ENCODE measurements around the gene GIT1. TPM values are rescaled to one million over a fixed set of nuclear protein-coding genes. Genes with fewer than 3 reads are reported as not detected.

Gene GIT1
- total and polyA plus RNA-seq, 2 donors (not counting 1 experiment from before 2014, with no cell fraction given): 12.4 to 20.1 TPM

DNA sequence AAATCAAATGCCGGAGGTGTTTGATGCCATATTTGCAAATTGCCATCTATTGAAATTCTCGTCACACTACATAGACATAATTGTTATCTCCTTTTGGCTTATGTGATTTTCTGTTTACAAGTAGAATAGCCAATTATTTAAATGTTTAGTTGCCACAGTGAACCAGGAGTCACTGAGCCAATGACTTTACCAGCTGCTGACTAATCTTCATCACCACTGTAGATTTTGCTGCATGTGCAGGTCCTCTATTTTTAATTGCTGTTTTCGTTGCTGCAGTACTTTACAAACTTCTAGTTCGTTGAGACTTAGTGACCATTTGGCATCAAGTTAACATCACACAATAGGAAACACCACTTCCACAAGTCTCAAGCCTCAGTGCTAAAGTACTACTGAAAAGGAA lies 45.4 kb downstream of the GIT1 start:
- Histone ChIP-seq H4K20me1 (ENCODE audit: control insufficient read depth, extremely low read depth, insufficient read depth, low read length) (no peaks in the 10 kb centered on the region), H2AFZ (ENCODE audit: low read length) (no peak overlapping the region), H3K79me2 (ENCODE audit: control insufficient read depth, insufficient read depth, low read length) (no peaks in the 10 kb centered on the region), H3K27ac (ENCODE audit: insufficient read depth, low read length) (no peak overlapping the region), H3K4me3 (replicated peaks in 1 of 4; ENCODE audit: control extremely low read depth in 1 of 4, insufficient read depth in 1 of 4, low read depth in 3 of 4, low read length in 4 of 4) (no peak overlapping the region), H3K4me2 (ENCODE audit: extremely low read depth, insufficient read depth, low read length) (no peak overlapping the region), H3K27me3 (ENCODE audit: control insufficient read depth, insufficient read depth, low read length) (no peaks in the 10 kb centered on the region), H3K9me3 (ENCODE audit: control insufficient read depth, insufficient read depth, low read depth, low read length) (no peaks in the 10 kb centered on the region), H3K9ac (ENCODE audit: insufficient read depth, low read length) (no peak overlapping the region), H3K4me1 (ENCODE audit: control insufficient read depth, extremely low read depth, insufficient read depth, low read length) (no peaks in the 10 kb centered on the region), H3K36me3 (ENCODE audit: control insufficient read depth, insufficient read depth, low read length) (peaks cover 1% of the 10 kb centered on the region)
- TF ChIP-seq CTCF (conservative IDR thresholded peaks at IDR 0.05 in 1 of 2, IDR thresholded peaks at IDR 0.05 in 1 of 2; ENCODE audit: low read depth in 1 of 2, low read length in 2 of 2) (no peak), EZH2 (IDR thresholded peaks at IDR 0.05; ENCODE audit: low read length, missing control alignments) (no peak)
- no peak for DNase-seq (ENCODE audit: low read depth in 2 of 2)

DNA sequence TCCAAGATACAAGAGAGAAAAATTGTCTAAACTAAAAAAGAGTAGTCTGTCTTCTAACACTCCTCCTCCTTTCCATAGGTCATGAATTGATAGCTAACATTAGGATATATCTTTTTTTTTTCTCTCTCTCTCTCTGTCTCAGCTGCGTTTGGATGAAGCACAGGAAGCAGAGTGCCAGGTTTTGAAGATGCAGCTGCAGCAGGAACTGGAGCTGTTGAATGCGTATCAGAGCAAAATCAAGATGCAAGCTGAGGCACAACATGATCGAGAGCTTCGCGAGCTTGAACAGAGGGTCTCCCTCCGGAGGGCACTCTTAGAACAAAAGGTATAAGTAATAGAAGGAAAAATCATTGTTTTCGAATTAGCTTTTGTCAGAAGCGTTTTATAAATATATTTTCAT lies 55.5 kb downstream of the GIT1 start:
- Histone ChIP-seq H4K20me1 (ENCODE audit: control insufficient read depth, extremely low read depth, insufficient read depth, low read length) (no peaks in the 10 kb centered on the region), H3K27ac (ENCODE audit: insufficient read depth, low read length) (no peak overlapping the region), H3K4me3 (replicated peaks in 1 of 4; ENCODE audit: control extremely low read depth in 1 of 4, insufficient read depth in 1 of 4, low read depth in 3 of 4, low read length in 4 of 4) (no peak overlapping the region), H2AFZ (ENCODE audit: low read length) (no peak overlapping the region), H3K9ac (ENCODE audit: insufficient read depth, low read length) (no peak overlapping the region), H3K4me1 (ENCODE audit: control insufficient read depth, extremely low read depth, insufficient read depth, low read length) (no peaks in the 10 kb centered on the region), H3K79me2 (ENCODE audit: control insufficient read depth, insufficient read depth, low read length) (no peaks in the 10 kb centered on the region), H3K36me3 (ENCODE audit: control insufficient read depth, insufficient read depth, low read length) (peaks cover 5% of the 10 kb centered on the region), H3K27me3 (ENCODE audit: control insufficient read depth, insufficient read depth, low read length) (no peaks in the 10 kb centered on the region), H3K4me2 (ENCODE audit: extremely low read depth, insufficient read depth, low read length) (no peak overlapping the region), H3K9me3 (ENCODE audit: control insufficient read depth, insufficient read depth, low read depth, low read length) (no peaks in the 10 kb centered on the region)
- no peak for DNase-seq (ENCODE audit: low read depth in 2 of 2)
- TF ChIP-seq EZH2 (IDR thresholded peaks at IDR 0.05; ENCODE audit: low read length, missing control alignments) (no peak), CTCF (conservative IDR thresholded peaks at IDR 0.05 in 1 of 2, IDR thresholded peaks at IDR 0.05 in 1 of 2; ENCODE audit: low read depth in 1 of 2, low read length in 2 of 2) (no peak)

- Histone ChIP-seq H3K9ac (ENCODE audit: insufficient read depth, low read length) (no peak overlapping the region), H3K27me3 (ENCODE audit: control insufficient read depth, insufficient read depth, low read length) (no peaks in the 10 kb centered on the region), H3K4me2 (ENCODE audit: extremely low read depth, insufficient read depth, low read length) (no peak overlapping the region), H3K4me3 (replicated peaks in 1 of 4; ENCODE audit: control extremely low read depth in 1 of 4, insufficient read depth in 1 of 4, low read depth in 3 of 4, low read length in 4 of 4) (no peak overlapping the region), H3K27ac (ENCODE audit: insufficient read depth, low read length) (no peak overlapping the region), H3K79me2 (ENCODE audit: control insufficient read depth, insufficient read depth, low read length) (no peaks in the 10 kb centered on the region), H3K36me3 (ENCODE audit: control insufficient read depth, insufficient read depth, low read length) (no peaks in the 10 kb centered on the region), H4K20me1 (ENCODE audit: control insufficient read depth, extremely low read depth, insufficient read depth, low read length) (no peaks in the 10 kb centered on the region), H3K4me1 (ENCODE audit: control insufficient read depth, extremely low read depth, insufficient read depth, low read length) (no peaks in the 10 kb centered on the region), H2AFZ (ENCODE audit: low read length) (no peak overlapping the region), H3K9me3 (ENCODE audit: control insufficient read depth, insufficient read depth, low read depth, low read length) (no peaks in the 10 kb centered on the region)
- DNase-seq (ENCODE audit: low read depth in 2 of 2): no peak
- no peak for TF ChIP-seq CTCF (conservative IDR thresholded peaks at IDR 0.05 in 1 of 2, IDR thresholded peaks at IDR 0.05 in 1 of 2; ENCODE audit: low read depth in 1 of 2, low read length in 2 of 2)
- no peak for TF ChIP-seq EZH2 (IDR thresholded peaks at IDR 0.05; ENCODE audit: low read length, missing control alignments)
These were observed 63.1 kb downstream of the GIT1 start for GRCh38 chr17:29526322-29526721.

All from fibroblast of lung (primary cell).